Fibroblast of mammary gland (primary cell): ENCODE data around the gene PLXNA4.

Experiments used
- DNase-seq: peaks from one replicate; pipeline ENCODE4 v3.0.0-alpha.2; 2010; ENCODE audit warnings: low read depth
- H3K4me3 ChIP-seq: 2 replicates; pipeline ENCODE4 v1.5.1; 2011; ENCODE audit warnings: low read depth, mild to moderate bottlenecking, low read length, moderate library complexity; ENCODE audit not compliant: control insufficient read depth
- CTCF ChIP-seq: conservative IDR thresholded peaks from 2 replicates; pipeline ENCODE4 v1.5.1; 2011; ENCODE audit warnings: low read depth, low read length, inconsistent platforms; ENCODE audit not compliant: control insufficient read depth, insufficient read depth

The PLXNA4 gene

GRCh38 chr7:132243051-132243450 is 333.2 kb downstream of the PLXNA4 start:
- no peak for TF ChIP-seq CTCF
- no peak for DNase-seq
- no peak overlapping the region for H3K4me3 ChIP-seq

DNA sequence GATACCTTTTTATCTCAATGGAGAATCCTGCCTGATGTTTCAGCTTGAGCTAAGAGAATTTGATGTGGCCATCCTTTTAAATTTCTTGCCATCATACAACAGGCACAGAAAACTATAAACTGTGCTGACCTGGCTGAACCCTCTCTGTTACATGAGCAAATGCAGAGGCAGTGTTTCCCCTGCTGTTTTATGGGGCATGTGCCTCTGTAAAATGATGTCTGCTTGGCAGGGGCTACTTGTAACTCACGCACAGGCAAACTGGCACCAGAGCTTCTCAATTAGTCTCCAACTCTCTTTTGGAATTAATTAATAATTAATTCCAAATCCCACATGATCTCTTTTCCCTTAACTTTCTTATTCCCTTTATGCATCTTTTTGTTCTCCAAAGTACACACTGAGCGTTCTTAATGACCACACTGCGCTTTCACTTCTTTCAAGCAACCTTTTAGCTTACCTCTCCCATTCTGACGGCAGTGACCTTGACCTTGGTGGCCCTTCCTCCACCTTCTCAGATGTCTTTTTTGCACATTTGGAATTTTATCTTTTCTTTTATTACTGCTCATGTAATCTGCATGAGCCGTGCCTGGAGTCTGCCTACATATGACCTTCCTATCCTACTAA is 334.0 kb downstream of the PLXNA4 start:
- no peak for DNase-seq
- H3K4me3 ChIP-seq, result no peak overlapping the region
- TF ChIP-seq CTCF, result no peak

DNA sequence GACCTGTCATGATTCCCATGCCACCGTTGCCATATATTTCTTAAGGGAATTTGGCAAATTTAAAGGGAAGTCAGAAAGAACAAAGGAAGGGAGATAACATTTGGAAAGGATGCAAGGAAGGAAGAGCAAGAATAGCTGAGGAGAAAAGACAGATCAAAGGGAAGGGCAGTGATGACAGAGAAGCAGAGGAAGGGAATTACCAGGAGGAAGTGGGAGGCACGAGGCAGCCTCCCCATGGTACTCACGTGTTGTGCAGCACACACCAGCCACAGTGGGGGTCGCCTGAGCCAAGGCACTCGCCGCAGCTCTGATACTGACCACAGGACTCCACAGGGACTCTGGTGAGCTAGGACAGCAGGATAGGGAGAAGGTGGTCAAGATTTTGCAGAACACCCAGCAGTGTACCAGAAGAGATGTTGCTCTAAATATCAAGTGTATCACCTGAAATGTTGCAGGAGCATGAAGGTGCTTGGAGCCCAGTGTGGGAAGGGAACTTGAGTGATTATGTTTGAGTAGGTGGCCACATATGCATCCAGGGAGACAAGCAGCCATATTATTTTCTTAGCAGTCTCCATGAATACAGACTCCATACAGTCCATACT is 335.3 kb downstream of the PLXNA4 start:
- no peak overlapping the region for H3K4me3 ChIP-seq
- no peak for DNase-seq
- no peak for TF ChIP-seq CTCF

GRCh38 chr7:132240262-132240661 is 336.0 kb downstream of the PLXNA4 start:
- TF ChIP-seq CTCF, result no peak
- DNase-seq, result no peak
- H3K4me3 ChIP-seq, result no peak overlapping the region

- TF ChIP-seq CTCF, result no peak
- H3K4me3 ChIP-seq, result no peak overlapping the region
- DNase-seq, result no peak
Observed at GRCh38 chr7:132239422-132239994, 336.8 kb downstream of the PLXNA4 start.

DNA sequence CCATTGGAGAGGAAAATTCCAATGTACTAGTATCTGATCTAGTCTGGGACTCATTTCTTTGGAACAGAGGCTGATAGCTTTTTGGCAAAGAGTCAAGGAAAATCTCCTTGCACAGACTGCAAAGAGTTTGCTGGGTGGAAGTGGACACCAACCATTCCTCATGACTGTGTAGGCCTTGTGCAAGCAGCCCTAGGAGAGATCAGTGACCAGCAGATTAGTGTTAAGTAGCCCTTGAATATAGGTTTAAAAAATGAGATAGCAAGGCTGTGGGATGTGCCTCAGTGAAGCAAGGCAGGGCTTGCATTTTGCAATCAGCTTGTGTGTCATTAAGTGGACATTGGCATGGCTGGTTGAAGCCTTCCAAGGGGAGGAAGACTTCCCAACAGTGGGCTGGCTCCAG is 341.6 kb downstream of the PLXNA4 start:
- no peak for DNase-seq
- H3K4me3 ChIP-seq, result no peak overlapping the region
- TF ChIP-seq CTCF, result no peak
